HEK293 (cell line): ENCODE results near the gene XKR7.

ENCODE experiments used
- CTCF ChIA-PET: fragments of 350-600 bp; formaldehyde crosslinking; extraction: SDS; loops from one replicate; lab custom pipeline; 2021; ENCODE audit warnings: antibody characterized with exemption; lab: Yijun Ruan, JAX
- POLR2A ChIA-PET: fragments of 300-600 bp; formaldehyde crosslinking; extraction: SDS; loops from one replicate; lab custom pipeline; 2020; ENCODE audit warnings: antibody characterized with exemption, inconsistent platforms; lab: Yijun Ruan, JAX
- H3K27ac ChIP-seq: fragments of 200-500 bp; sonication (Bioruptor generic); 2 replicates; pipeline ENCODE4 v1.5.1; 2014; ENCODE audit warnings: low read depth, low read length, control low read depth, inconsistent platforms; ENCODE audit errors: extremely low read depth
- H3K36me3 ChIP-seq, 2 experiments: fragments of 200-500 bp in 1 of 2; sonication (Bioruptor generic) in 1 of 2; 1 replicate in 1 of 2; 2 replicates in 1 of 2; pipeline ENCODE4 v1.5.1; 2014 to 2017; ENCODE audit warnings: inconsistent platforms in 2 of 2, low read length in 2 of 2; ENCODE audit not compliant: control insufficient read depth in 2 of 2, insufficient read depth in 1 of 2
- H3K4me1 ChIP-seq: fragments of 200-500 bp; sonication (Bioruptor generic); 2 replicates; pipeline ENCODE4 v1.5.1; 2014; ENCODE audit warnings: mild to moderate bottlenecking, low read length, inconsistent platforms; ENCODE audit not compliant: control insufficient read depth, insufficient read depth
- H3K4me3 ChIP-seq: 2 replicates; pipeline ENCODE4 v1.5.1; 2011; ENCODE audit warnings: low read depth, mild to moderate bottlenecking, control low read depth, low read length, moderate library complexity
- H3K9me3 ChIP-seq: fragments of 200-500 bp; sonication (Bioruptor generic); 2 replicates; pipeline ENCODE4 v1.5.1; 2014; ENCODE audit warnings: low read depth, low read length, inconsistent platforms; ENCODE audit not compliant: control insufficient read depth, insufficient read depth
- EGR2 ChIP-seq: fragments of 450-650 bp; formaldehyde crosslinking; IDR thresholded peaks from 2 replicates; pipeline ENCODE4 v1.5.1; 2016; ENCODE audit warnings: low read depth, missing biosample characterization, missing genetic modification characterization
- GLI2 ChIP-seq: fragments of 450-650 bp; formaldehyde crosslinking; IDR thresholded peaks from 2 replicates; pipeline ENCODE4; 2017; ENCODE audit warnings: missing biosample characterization, missing genetic modification characterization, low read depth, borderline replicate concordance
- GLIS2 ChIP-seq: fragments of 450-650 bp; formaldehyde crosslinking; IDR thresholded peaks from 2 replicates; pipeline ENCODE4 v1.5.1; 2016; ENCODE audit warnings: missing biosample characterization, missing genetic modification characterization
- HOXA7 ChIP-seq: sonication (generic); formaldehyde crosslinking; IDR thresholded peaks from 2 replicates; pipeline ENCODE4 v1.8.1; 2022; ENCODE audit warnings: missing genetic modification reagents, borderline replicate concordance
- OSR2 ChIP-seq: fragments of 450-650 bp; formaldehyde crosslinking; IDR thresholded peaks from 2 replicates; pipeline ENCODE4 v1.5.1; 2016; ENCODE audit warnings: missing biosample characterization, missing genetic modification characterization
- SCRT1 ChIP-seq: fragments of 450-650 bp; formaldehyde crosslinking; IDR thresholded peaks from 2 replicates; pipeline ENCODE4 v1.5.1; 2016; ENCODE audit warnings: missing biosample characterization, missing genetic modification characterization, borderline replicate concordance
- ZNF202 ChIP-seq: fragments of 450-650 bp; formaldehyde crosslinking; IDR thresholded peaks from 2 replicates; pipeline ENCODE4 v1.5.1; 2016; ENCODE audit warnings: missing biosample characterization, missing genetic modification characterization, borderline replicate concordance
- ZNF341 ChIP-seq: fragments of 450-650 bp; formaldehyde crosslinking; IDR thresholded peaks from 2 replicates; pipeline ENCODE4; 2016; ENCODE audit warnings: low read depth, missing biosample characterization, missing genetic modification characterization
- ZNF514 ChIP-seq: fragments of 450-650 bp; formaldehyde crosslinking; IDR thresholded peaks from 2 replicates; pipeline ENCODE4 v1.5.1; 2016; ENCODE audit warnings: missing biosample characterization, missing genetic modification characterization
- ZNF529 ChIP-seq: fragments of 450-650 bp; formaldehyde crosslinking; IDR thresholded peaks from 2 replicates; pipeline ENCODE4 v1.5.1; 2017; ENCODE audit warnings: missing genetic modification characterization, missing biosample characterization; ENCODE audit not compliant: insufficient replicate concordance
- ZNF561 ChIP-seq: fragments of 450-650 bp; IDR thresholded peaks from 2 replicates; pipeline ENCODE4 v1.5.1; 2018; ENCODE audit warnings: missing biosample characterization, missing genetic modification characterization, borderline replicate concordance
- ZNF624 ChIP-seq: fragments of 450-650 bp; formaldehyde crosslinking; IDR thresholded peaks from 2 replicates; pipeline ENCODE4 v1.5.1; 2017; ENCODE audit warnings: missing biosample characterization, missing genetic modification characterization
- ZNF629 ChIP-seq: fragments of 450-650 bp; formaldehyde crosslinking; IDR thresholded peaks from 2 replicates; pipeline ENCODE4 v1.5.1; 2017; ENCODE audit warnings: missing biosample characterization, missing genetic modification characterization
- TF ChIP-seq, protein P1 (sequence below): fragments of 450-650 bp; formaldehyde crosslinking; IDR thresholded peaks from 2 replicates; pipeline ENCODE4 v1.5.1; 2016; ENCODE audit warnings: missing biosample characterization, missing genetic modification characterization
- TF ChIP-seq, protein P2 (sequence below): fragments of 450-650 bp; formaldehyde crosslinking; IDR thresholded peaks from 2 replicates; pipeline ENCODE4 v1.5.1; 2016; ENCODE audit warnings: missing biosample characterization, missing genetic modification characterization, low read depth
- TF ChIP-seq, protein P3 (sequence below): fragments of 450-650 bp; formaldehyde crosslinking; conservative IDR thresholded peaks from 2 replicates; pipeline ENCODE4 v1.5.1; 2016; ENCODE audit warnings: low read depth, missing biosample characterization, missing genetic modification characterization
- TF ChIP-seq, protein P4 (sequence below): fragments of 450-650 bp; formaldehyde crosslinking; IDR thresholded peaks from 2 replicates; pipeline ENCODE4 v1.5.1; 2016; ENCODE audit warnings: missing biosample characterization, missing genetic modification characterization
- TF ChIP-seq, protein P5 (sequence below): fragments of 450-650 bp; formaldehyde crosslinking; IDR thresholded peaks from 2 replicates; pipeline ENCODE4 v1.5.1; 2016; ENCODE audit warnings: missing biosample characterization, missing genetic modification characterization
- TF ChIP-seq, protein P6 (sequence below): fragments of 450-650 bp; formaldehyde crosslinking; IDR thresholded peaks from 2 replicates; pipeline ENCODE4 v1.5.1; 2016; ENCODE audit warnings: missing biosample characterization, missing genetic modification characterization, borderline replicate concordance
- TF ChIP-seq, protein P7 (sequence below): fragments of 450-650 bp; formaldehyde crosslinking; IDR thresholded peaks from 2 replicates; pipeline ENCODE4 v1.5.1; 2016; ENCODE audit warnings: missing biosample characterization, missing genetic modification characterization

Gene XKR7

DNA sequence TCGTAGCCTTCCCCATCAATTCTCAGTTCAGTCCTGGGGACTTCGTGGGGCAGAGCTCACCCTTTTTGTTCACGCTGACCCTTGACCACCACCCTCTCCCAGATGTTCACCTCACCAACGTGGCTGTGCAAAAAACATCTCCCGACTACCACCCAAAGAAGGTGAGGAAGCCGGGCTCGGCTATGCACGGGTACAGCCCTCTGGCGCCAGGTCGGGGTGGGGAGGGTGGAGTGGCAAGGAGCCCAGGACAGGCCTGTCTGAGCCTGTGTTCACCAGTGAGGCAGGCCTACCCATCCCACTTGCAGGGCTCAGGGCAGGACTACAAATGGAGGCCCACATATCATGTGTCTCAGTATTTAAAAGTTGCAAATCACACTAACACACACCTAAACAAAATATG lies 34.3 kb upstream of the XKR7 start:
- TF ChIP-seq, protein P1, sequence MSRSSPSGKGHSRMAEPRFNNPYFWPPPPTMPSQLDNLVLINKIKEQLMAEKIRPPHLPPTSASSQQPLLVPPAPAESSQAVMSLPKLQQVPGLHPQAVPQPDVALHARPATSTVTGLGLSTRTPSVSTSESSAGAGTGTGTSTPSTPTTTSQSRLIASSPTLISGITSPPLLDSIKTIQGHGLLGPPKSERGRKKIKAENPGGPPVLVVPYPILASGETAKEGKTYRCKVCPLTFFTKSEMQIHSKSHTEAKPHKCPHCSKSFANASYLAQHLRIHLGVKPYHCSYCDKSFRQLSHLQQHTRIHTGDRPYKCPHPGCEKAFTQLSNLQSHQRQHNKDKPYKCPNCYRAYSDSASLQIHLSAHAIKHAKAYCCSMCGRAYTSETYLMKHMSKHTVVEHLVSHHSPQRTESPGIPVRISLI = no peak
- TF ChIP-seq ZNF629 (tag by site-specific recombination) = no peak
- TF ChIP-seq GLIS2 = no peak
- TF ChIP-seq, protein P2, sequence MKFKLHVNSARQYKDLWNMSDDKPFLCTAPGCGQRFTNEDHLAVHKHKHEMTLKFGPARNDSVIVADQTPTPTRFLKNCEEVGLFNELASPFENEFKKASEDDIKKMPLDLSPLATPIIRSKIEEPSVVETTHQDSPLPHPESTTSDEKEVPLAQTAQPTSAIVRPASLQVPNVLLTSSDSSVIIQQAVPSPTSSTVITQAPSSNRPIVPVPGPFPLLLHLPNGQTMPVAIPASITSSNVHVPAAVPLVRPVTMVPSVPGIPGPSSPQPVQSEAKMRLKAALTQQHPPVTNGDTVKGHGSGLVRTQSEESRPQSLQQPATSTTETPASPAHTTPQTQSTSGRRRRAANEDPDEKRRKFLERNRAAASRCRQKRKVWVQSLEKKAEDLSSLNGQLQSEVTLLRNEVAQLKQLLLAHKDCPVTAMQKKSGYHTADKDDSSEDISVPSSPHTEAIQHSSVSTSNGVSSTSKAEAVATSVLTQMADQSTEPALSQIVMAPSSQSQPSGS (tag by site-specific recombination) = no peak
- no peak for TF ChIP-seq ZNF341 (tag by site-specific recombination)
- no peak for TF ChIP-seq GLI2 (tag by site-specific recombination)
- no peak for TF ChIP-seq SCRT1 (tag by site-specific recombination)
- no peak for TF ChIP-seq EGR2 (tag by site-specific recombination)
- TF ChIP-seq ZNF202 (tag by site-specific recombination) = no peak
- TF ChIP-seq ZNF561 (tag by site-specific recombination) = no peak
- no peak for TF ChIP-seq HOXA7 (CRISPR knock-in tag)
- no peak for TF ChIP-seq ZNF529 (tag by site-specific recombination)
- no peak for TF ChIP-seq ZNF514 (tag by site-specific recombination)
- TF ChIP-seq, protein P3, sequence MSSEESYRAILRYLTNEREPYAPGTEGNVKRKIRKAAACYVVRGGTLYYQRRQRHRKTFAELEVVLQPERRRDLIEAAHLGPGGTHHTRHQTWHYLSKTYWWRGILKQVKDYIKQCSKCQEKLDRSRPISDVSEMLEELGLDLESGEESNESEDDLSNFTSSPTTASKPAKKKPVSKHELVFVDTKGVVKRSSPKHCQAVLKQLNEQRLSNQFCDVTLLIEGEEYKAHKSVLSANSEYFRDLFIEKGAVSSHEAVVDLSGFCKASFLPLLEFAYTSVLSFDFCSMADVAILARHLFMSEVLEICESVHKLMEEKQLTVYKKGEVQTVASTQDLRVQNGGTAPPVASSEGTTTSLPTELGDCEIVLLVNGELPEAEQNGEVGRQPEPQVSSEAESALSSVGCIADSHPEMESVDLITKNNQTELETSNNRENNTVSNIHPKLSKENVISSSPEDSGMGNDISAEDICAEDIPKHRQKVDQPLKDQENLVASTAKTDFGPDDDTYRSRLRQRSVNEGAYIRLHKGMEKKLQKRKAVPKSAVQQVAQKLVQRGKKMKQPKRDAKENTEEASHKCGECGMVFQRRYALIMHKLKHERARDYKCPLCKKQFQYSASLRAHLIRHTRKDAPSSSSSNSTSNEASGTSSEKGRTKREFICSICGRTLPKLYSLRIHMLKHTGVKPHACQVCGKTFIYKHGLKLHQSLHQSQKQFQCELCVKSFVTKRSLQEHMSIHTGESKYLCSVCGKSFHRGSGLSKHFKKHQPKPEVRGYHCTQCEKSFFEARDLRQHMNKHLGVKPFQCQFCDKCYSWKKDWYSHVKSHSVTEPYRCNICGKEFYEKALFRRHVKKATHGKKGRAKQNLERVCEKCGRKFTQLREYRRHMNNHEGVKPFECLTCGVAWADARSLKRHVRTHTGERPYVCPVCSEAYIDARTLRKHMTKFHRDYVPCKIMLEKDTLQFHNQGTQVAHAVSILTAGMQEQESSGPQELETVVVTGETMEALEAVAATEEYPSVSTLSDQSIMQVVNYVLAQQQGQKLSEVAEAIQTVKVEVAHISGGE (tag by site-specific recombination) = no peak
- TF ChIP-seq, protein P4, sequence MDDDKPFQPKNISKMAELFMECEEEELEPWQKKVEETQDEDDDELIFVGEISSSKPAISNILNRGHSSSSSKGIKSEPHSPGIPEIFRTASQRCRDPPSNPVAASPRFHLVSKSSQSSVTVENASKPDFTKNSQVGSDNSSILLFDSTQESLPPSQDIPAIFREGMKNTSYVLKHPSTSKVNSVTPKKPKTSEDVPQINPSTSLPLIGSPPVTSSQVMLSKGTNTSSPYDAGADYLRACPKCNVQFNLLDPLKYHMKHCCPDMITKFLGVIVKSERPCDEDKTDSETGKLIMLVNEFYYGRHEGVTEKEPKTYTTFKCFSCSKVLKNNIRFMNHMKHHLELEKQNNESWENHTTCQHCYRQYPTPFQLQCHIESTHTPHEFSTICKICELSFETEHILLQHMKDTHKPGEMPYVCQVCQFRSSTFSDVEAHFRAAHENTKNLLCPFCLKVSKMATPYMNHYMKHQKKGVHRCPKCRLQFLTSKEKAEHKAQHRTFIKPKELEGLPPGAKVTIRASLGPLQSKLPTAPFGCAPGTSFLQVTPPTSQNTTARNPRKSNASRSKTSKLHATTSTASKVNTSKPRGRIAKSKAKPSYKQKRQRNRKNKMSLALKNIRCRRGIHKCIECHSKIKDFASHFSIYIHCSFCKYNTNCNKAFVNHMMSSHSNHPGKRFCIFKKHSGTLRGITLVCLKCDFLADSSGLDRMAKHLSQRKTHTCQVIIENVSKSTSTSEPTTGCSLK = no peak
- H3K4me1 ChIP-seq = no peaks in the 10 kb centered on the region
- no peaks in the 10 kb centered on the region for H3K9me3 ChIP-seq
- H3K27ac ChIP-seq = no peak overlapping the region
- CTCF ChIA-PET = no interaction called here
- H3K4me3 ChIP-seq = no peak overlapping the region
- no peaks in the 10 kb centered on the region for H3K36me3 ChIP-seq
- POLR2A ChIA-PET = no interaction called here

DNA sequence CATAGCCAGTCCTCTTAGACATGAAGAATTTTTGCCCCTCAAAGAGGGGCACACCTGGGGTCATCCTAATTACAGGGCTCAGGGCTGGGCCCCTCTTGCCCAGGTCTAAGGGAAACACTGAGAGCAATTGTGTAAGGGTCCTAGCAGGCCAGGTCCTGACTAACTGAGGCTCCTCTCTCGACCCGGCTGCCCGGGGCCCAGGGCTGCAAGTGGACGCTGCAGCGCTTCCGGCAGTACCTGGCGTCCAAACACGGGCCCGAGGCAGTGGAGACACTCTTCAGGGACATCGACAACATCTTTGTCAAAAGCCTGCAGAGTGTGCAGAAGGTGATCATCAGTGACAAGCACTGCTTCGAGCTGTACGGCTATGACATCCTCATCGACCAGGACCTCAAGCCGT lies 33.5 kb upstream of the XKR7 start:
- POLR2A ChIA-PET = no interaction called here
- no peak overlapping the region for H3K27ac ChIP-seq
- no peaks in the 10 kb centered on the region for H3K4me1 ChIP-seq
- no peak overlapping the region for H3K4me3 ChIP-seq
- TF ChIP-seq, protein P5, sequence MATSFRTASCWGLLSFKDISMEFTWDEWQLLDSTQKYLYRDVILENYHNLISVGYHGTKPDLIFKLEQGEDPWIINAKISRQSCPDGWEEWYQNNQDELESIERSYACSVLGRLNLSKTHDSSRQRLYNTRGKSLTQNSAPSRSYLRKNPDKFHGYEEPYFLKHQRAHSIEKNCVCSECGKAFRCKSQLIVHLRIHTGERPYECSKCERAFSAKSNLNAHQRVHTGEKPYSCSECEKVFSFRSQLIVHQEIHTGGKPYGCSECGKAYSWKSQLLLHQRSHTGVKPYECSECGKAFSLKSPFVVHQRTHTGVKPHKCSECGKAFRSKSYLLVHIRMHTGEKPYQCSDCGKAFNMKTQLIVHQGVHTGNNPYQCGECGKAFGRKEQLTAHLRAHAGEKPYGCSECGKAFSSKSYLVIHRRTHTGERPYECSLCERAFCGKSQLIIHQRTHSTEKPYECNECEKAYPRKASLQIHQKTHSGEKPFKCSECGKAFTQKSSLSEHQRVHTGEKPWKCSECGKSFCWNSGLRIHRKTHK = no peak
- TF ChIP-seq, protein P6, sequence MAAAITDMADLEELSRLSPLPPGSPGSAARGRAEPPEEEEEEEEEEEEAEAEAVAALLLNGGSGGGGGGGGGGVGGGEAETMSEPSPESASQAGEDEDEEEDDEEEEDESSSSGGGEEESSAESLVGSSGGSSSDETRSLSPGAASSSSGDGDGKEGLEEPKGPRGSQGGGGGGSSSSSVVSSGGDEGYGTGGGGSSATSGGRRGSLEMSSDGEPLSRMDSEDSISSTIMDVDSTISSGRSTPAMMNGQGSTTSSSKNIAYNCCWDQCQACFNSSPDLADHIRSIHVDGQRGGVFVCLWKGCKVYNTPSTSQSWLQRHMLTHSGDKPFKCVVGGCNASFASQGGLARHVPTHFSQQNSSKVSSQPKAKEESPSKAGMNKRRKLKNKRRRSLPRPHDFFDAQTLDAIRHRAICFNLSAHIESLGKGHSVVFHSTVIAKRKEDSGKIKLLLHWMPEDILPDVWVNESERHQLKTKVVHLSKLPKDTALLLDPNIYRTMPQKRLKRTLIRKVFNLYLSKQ (tag by site-specific recombination) = no peak
- TF ChIP-seq SCRT1 (tag by site-specific recombination) (no peak), ZNF624 (tag by site-specific recombination) (no peak), OSR2 (tag by site-specific recombination) (no peak), ZNF629 (tag by site-specific recombination) (no peak)
- TF ChIP-seq, protein P7, sequence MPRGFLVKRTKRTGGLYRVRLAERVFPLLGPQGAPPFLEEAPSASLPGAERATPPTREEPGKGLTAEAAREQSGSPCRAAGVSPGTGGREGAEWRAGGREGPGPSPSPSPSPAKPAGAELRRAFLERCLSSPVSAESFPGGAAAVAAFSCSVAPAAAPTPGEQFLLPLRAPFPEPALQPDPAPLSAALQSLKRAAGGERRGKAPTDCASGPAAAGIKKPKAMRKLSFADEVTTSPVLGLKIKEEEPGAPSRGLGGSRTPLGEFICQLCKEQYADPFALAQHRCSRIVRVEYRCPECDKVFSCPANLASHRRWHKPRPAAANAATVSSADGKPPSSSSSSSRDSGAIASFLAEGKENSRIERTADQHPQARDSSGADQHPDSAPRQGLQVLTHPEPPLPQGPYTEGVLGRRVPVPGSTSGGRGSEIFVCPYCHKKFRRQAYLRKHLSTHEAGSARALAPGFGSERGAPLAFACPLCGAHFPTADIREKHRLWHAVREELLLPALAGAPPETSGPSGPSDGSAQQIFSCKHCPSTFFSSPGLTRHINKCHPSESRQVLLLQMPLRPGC = no peak
- TF ChIP-seq, all 188 proteins: peak for 0
- no peaks in the 10 kb centered on the region for H3K9me3 ChIP-seq
- CTCF ChIA-PET = no interaction called here
- no peaks in the 10 kb centered on the region for H3K36me3 ChIP-seq
